Stimulated activated CD8-positive, alpha-beta memory T cell treated with anti-CD3 and anti-CD28 coated beads, Interleukin-15, amount 100 ng/mL, for 24 hours (primary cell): ENCODE data around the gene COL4A1.

Experiments used
- DNase-seq: peaks from one replicate; pipeline ENCODE4 v3.0.0-alpha.2; 2020; ENCODE audit warnings: low read depth

The COL4A1 gene

GRCh38 chr13:110221406-110222117, 85.4 kb downstream of the COL4A1 start:
- DNase-seq: no peak

- DNase-seq: no peak
These were observed 86.5 kb downstream of the COL4A1 start for GRCh38 chr13:110220471-110220870.

GRCh38 chr13:110218581-110219201, 88.3 kb downstream of the COL4A1 start:
- DNase-seq: no peak

- no peak for DNase-seq
These were observed 89.1 kb downstream of the COL4A1 start for GRCh38 chr13:110217811-110218210.

GRCh38 chr13:110217085-110217484, 89.9 kb downstream of the COL4A1 start:
- no peak for DNase-seq

- no peak for DNase-seq
These were observed 90.4 kb downstream of the COL4A1 start for GRCh38 chr13:110216398-110217041.

GRCh38 chr13:110216006-110216397, 91.0 kb downstream of the COL4A1 start:
- DNase-seq: no peak

- no peak for DNase-seq
These were observed 91.4 kb downstream of the COL4A1 start for GRCh38 chr13:110215606-110216005.

GRCh38 chr13:110214637-110215036, 92.3 kb downstream of the COL4A1 start:
- no peak for DNase-seq

GRCh38 chr13:110213461-110214074, 93.4 kb downstream of the COL4A1 start:
- no peak for DNase-seq

- no peak for DNase-seq
These were observed 94.4 kb downstream of the COL4A1 start for GRCh38 chr13:110212529-110212928.

- no peak for DNase-seq
These were observed 95.2 kb downstream of the COL4A1 start for GRCh38 chr13:110211735-110212134.

- no peak for DNase-seq
These were observed 95.9 kb downstream of the COL4A1 start for GRCh38 chr13:110211046-110211445.

GRCh38 chr13:110210604-110210985, 96.4 kb downstream of the COL4A1 start:
- no peak for DNase-seq

- DNase-seq: no peak
These were observed 96.9 kb downstream of the COL4A1 start for GRCh38 chr13:110209950-110210603.

GRCh38 chr13:110208116-110208515, 98.8 kb downstream of the COL4A1 start:
- DNase-seq: no peak

- no peak for DNase-seq
These were observed 100.0 kb downstream of the COL4A1 start for GRCh38 chr13:110206996-110207395.

GRCh38 chr13:110206185-110206584, 100.8 kb downstream of the COL4A1 start:
- DNase-seq: no peak

GRCh38 chr13:110201114-110201513, 105.8 kb downstream of the COL4A1 start:
- DNase-seq: no peak

- DNase-seq: no peak
These were observed 106.6 kb downstream of the COL4A1 start for GRCh38 chr13:110200276-110200870.

- no peak for DNase-seq
These were observed 107.7 kb downstream of the COL4A1 start for GRCh38 chr13:110199046-110199831.
